Psoas muscle (tissue), 8 donors: Measurements from ENCODE around the gene SLC25A25. TPM values are rescaled to one million over a fixed set of nuclear protein-coding genes. Genes with fewer than 3 reads are reported as not detected.
"Not testable (repeated sequence)": the region's sequence is repeated elsewhere in the genome, so short reads cannot be mapped to it uniquely, and the experiment has no call there.

ENCODE experiments used
- ATAC-seq, 4 donors: fragments of 200-7000 bp; cut with Tn5 transposase; one replicate each; pipeline ENCODE4 v1.9.1; 2020; ENCODE audit warnings: moderate library complexity in 3 of 4, mild to moderate bottlenecking in 2 of 4
- DNase-seq, 2 donors: peaks; one replicate each; pipeline ENCODE4 v3.0.0-alpha.2; 2020
- H3K27ac ChIP-seq: fragments of 200-600 bp; one replicate; pipeline ENCODE4 v1.8.0; 2022
- H3K27me3 ChIP-seq, 3 donors: fragments of 200-600 bp in 1 of 3; one replicate each; pipeline versions ENCODE4 v1.6.1 to v1.8.0; 2013 to 2022; ENCODE audit warnings: low read length in 2 of 3, mild to moderate bottlenecking in 2 of 3, moderate library complexity in 1 of 3; ENCODE audit not compliant: insufficient read depth in 3 of 3
- H3K36me3 ChIP-seq, 2 donors: fragments of 200-600 bp in 1 of 2; one replicate each; pipeline versions ENCODE4 v1.6.1 to v1.8.0; 2013 to 2022; ENCODE audit warnings: low read depth in 1 of 2, mild to moderate bottlenecking in 1 of 2, moderate library complexity in 1 of 2; ENCODE audit not compliant: insufficient read depth in 1 of 2
- H3K4me1 ChIP-seq: fragments of 200-600 bp; one replicate; pipeline ENCODE4 v1.8.0; 2022
- H3K4me3 ChIP-seq: fragments of 200-600 bp; one replicate; pipeline ENCODE4 v1.8.0; 2022; ENCODE audit warnings: mild to moderate bottlenecking
- H3K9me3 ChIP-seq: fragments of 200-600 bp; one replicate; pipeline ENCODE4 v1.8.0; 2022
- CTCF ChIP-seq: fragments of 200-600 bp; IDR thresholded peaks from one replicate; pipeline ENCODE4 v1.8.0; 2022; ENCODE audit warnings: antibody characterized with exemption
- WGBS, 3 donors: extraction: QIAGEN DNeasy Blood & Tissue Kit; methylation state at CpG; one replicate each; pipeline versions ENCODE4 v1.1.6 to v1.1.7; 2013; 5-methylcytosine and 5-hydroxymethylcytosine counted together
- intact Hi-C, 2 donors: fragments of 100-400 bp; cut with DNase I; formaldehyde crosslinking; loops; one replicate each; pipeline versions ENCODE4 v1.11.0 to v1.14.2; 2022
- polyA plus RNA-seq, 3 donors: library from polyadenylated mRNA; stranded (reverse); fragments of 200-250 nt; gene quantifications; one replicate each; pipeline ENCODE4 v1.2.3, GENCODE V29; 2013
- total RNA-seq, 4 donors: library from RNA; stranded (reverse); fragmentation: NEBNext Ultra II Directional in 2 of 4; extraction: Animal tissue kit (Norgen Biotek cat#: 25700) in 2 of 4; gene quantifications; one replicate each; pipeline versions ENCODE4 v1.2.1 to v1.2.4, GENCODE V29; 2021 to 2023
- donor health status: healthy with polysubstance abuse.
- donor health status: DM: no; HTN: no; CAD: no; lungs with moderate emphysema.
- donor health status: Bipolar disorder and iron deficiency.
- donor health status: healthy.
- donor health status: DM: yes; HTN: yes; CAD: no.
- donor health status: DM: no; HTN: no; CAD: no.
- donor health status: DM: no; HTN: no; CAD: no.
- donor health status: DM: yes; HTN: yes; CAD: no.

Gene SLC25A25
- total and polyA plus RNA-seq, 7 donors, result 3.6 to 50.3 (median 10.6) TPM

GRCh38 chr9:128027705-128028104, 40.3 kb upstream of the SLC25A25 start:
- 90 to 98% (median 92%) methylated on average over 4 of the region's 4 CpGs for WGBS, 3 donors
- Histone ChIP-seq H3K4me1 (no peaks in the 10 kb centered on the region), H3K27me3 (no peaks in the 10 kb centered on the region), H3K4me3 (no peak overlapping the region), H3K36me3 (no peaks in the 10 kb centered on the region), H3K9me3 (no peaks in the 10 kb centered on the region), H3K27ac (no peak overlapping the region)
- no peak for TF ChIP-seq CTCF
- DNase-seq (no peak), ATAC-seq (no peak)
- intact Hi-C loops, result loop anchor here in 1 of 2 donors (5.0 kb wide), 1 partner anchor 35 kb away; no protein-coding TSS in a partner anchor

DNA sequence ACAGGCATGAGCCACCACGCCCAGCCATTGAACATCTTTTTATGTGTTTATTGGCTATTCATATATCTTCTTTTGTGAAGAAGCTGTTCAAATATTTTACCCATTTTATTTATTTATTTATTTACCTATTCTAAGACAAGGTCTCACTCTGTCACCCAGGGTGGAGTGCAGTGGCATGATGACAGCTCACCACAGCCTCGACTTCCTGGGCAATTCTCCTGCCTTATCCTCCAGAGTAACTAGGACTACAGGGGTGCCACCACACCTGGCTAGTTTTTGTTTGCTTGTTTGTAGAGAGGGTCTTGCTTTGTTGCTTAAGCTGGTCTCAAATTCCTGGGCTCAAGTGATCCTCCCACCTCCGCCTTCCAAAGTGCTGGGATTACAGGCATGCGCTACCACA, 34.4 kb upstream of the SLC25A25 start:
- no peak for TF ChIP-seq CTCF
- H3K9me3 ChIP-seq, result no peaks in the 10 kb centered on the region
- H3K27me3 ChIP-seq, result no peaks in the 10 kb centered on the region
- peaks cover 3% of the 10 kb centered on the region for H3K4me1 ChIP-seq
- WGBS, 3 donors, result 80 to 92% (median 91%) methylated on average over 4 of the region's 4 CpGs
- H3K27ac ChIP-seq, result no peak overlapping the region
- no peaks in the 10 kb centered on the region for H3K36me3 ChIP-seq
- ATAC-seq (no peak), DNase-seq (no peak)
- intact Hi-C loops, result loop anchor here (1.0 to 2.0 kb wide), 2 partner anchors 89 to 90 kb away; no protein-coding TSS in a partner anchor
- no peak overlapping the region for H3K4me3 ChIP-seq

GRCh38 chr9:128034821-128035652, 33.0 kb upstream of the SLC25A25 start:
- ATAC-seq (peak; percentile 92 to 99 (median 96)), DNase-seq (peak; percentile 55 to 75)
- no peak overlapping the region for H3K27ac ChIP-seq
- H3K36me3 ChIP-seq, result no peaks in the 10 kb centered on the region
- WGBS, 3 donors, result 39 to 50% (median 42%) methylated on average over 8 of the region's 8 CpGs
- H3K9me3 ChIP-seq, result no peaks in the 10 kb centered on the region
- H3K4me1 ChIP-seq, result peaks cover 3% of the 10 kb centered on the region
- TF ChIP-seq CTCF, result peak; percentile 92
- no peaks in the 10 kb centered on the region for H3K27me3 ChIP-seq
- no peak overlapping the region for H3K4me3 ChIP-seq
- intact Hi-C loops, result loop anchor here (1.0 to 5.0 kb wide), 3 partner anchors 58 to 92 kb away; no protein-coding TSS in a partner anchor

DNA sequence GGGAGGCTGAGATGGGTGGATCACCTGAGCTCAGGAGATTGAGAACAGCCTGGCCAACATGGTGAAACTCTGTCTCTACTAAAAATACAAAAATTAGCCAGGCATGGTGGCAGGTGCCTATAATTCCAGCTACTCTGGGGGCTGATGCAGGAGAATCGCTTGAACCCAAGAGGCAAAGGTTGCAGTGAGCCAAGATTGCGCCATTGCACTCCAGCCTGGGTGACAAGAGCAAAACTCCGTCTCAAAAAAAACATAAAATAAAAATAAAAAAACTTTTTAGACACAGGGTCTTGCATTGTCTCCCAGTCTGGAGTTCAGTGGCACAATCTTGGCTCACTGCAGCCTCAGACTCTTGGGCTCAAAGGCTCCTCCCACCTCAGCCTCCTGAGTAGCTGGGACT, 31.5 kb upstream of the SLC25A25 start:
- intact Hi-C loops, result loop anchor here in 1 of 2 donors (5.0 kb wide), 1 partner anchor 59 kb away; no protein-coding TSS in a partner anchor
- 81 to 90% (median 90%) methylated on average over 3 of the region's 3 CpGs for WGBS, 3 donors
- not testable (repeated sequence) for ATAC-seq, H3K27me3 ChIP-seq, DNase-seq, H3K4me3 ChIP-seq, H3K9me3 ChIP-seq, H3K27ac ChIP-seq, H3K36me3 ChIP-seq, H3K4me1 ChIP-seq

GRCh38 chr9:128040783-128041182, 27.2 kb upstream of the SLC25A25 start:
- intact Hi-C loops, H3K27ac ChIP-seq, ATAC-seq, H3K27me3 ChIP-seq, DNase-seq, H3K36me3 ChIP-seq, H3K4me3 ChIP-seq, H3K4me1 ChIP-seq, H3K9me3 ChIP-seq: not testable (repeated sequence)
- 94 to 96% (median 94%) methylated on average over 2 of the region's 3 CpGs for WGBS, 3 donors
